DND-41 (cell line): ENCODE data around the gene FCRLA.

Experiments
- ATAC-seq: fragments of 200-7000 bp; cut with Tn5 transposase; 3 replicates; pipeline ENCODE4 v1.9.1; 2021; ENCODE audit warnings: low read depth; ENCODE audit not compliant: insufficient read depth
- DNase-seq: peaks from one replicate; pipeline ENCODE4 v3.0.0-alpha.2; 2020
- H2AFZ ChIP-seq: 2 replicates; pipeline ENCODE4 v1.6.0; 2012; ENCODE audit warnings: low read depth, low read length
- H3K27ac ChIP-seq: 2 replicates; pipeline ENCODE4 v1.5.1; 2012; ENCODE audit warnings: low read length, inconsistent platforms
- H3K27me3 ChIP-seq: fragments of 200-600 bp; sonication (generic); 2 replicates; pipeline ENCODE4 v1.6.0; 2012; ENCODE audit warnings: low read length, mild to moderate bottlenecking, inconsistent platforms; ENCODE audit not compliant: insufficient read depth, poor library complexity
- H3K36me3 ChIP-seq: 2 replicates; pipeline ENCODE4 v1.5.1; 2012; ENCODE audit warnings: low read length, inconsistent platforms; ENCODE audit not compliant: insufficient read depth
- H3K4me1 ChIP-seq: 2 replicates; pipeline ENCODE4 v1.5.1; 2012; ENCODE audit warnings: mild to moderate bottlenecking, low read length; ENCODE audit not compliant: insufficient read depth
- H3K4me2 ChIP-seq: 2 replicates; pipeline ENCODE4 v1.6.0; 2012; ENCODE audit warnings: mild to moderate bottlenecking, moderate library complexity, low read length, inconsistent platforms; ENCODE audit not compliant: insufficient read depth
- H3K4me3 ChIP-seq, 2 experiments: fragments of 200-600 bp in 1 of 2; shearing (Covaris generic) in 1 of 2; 2 replicates each; pipeline ENCODE4 v1.5.1; 2012 to 2016; ENCODE audit warnings: inconsistent platforms in 2 of 2, low read length in 2 of 2, mild to moderate bottlenecking in 2 of 2, low read depth in 1 of 2, moderate library complexity in 1 of 2
- H3K79me2 ChIP-seq: 2 replicates; pipeline ENCODE4 v1.6.0; 2012; ENCODE audit warnings: low read length, inconsistent platforms; ENCODE audit not compliant: insufficient read depth
- H3K9ac ChIP-seq: 2 replicates; pipeline ENCODE4 v1.6.0; 2012; ENCODE audit warnings: low read depth, mild to moderate bottlenecking, inconsistent platforms, low read length, moderate library complexity
- H3K9me3 ChIP-seq: 2 replicates; pipeline ENCODE4 v1.5.1; 2012; ENCODE audit warnings: low read length, moderate library complexity, mild to moderate bottlenecking, inconsistent platforms; ENCODE audit not compliant: insufficient read depth, severe bottlenecking
- H4K20me1 ChIP-seq: 2 replicates; pipeline ENCODE4 v1.6.0; 2012; ENCODE audit warnings: low read length; ENCODE audit not compliant: insufficient read depth
- CTCF ChIP-seq: IDR thresholded peaks from 2 replicates; pipeline ENCODE4 v1.5.1; 2012; ENCODE audit warnings: borderline replicate concordance, low read length, moderate library complexity, mild to moderate bottlenecking; ENCODE audit not compliant: poor library complexity, severe bottlenecking; ENCODE audit errors: extremely low read depth
- EZH2 ChIP-seq: IDR thresholded peaks from 3 replicates; pipeline ENCODE4 v1.6.1; 2012; ENCODE audit warnings: borderline replicate concordance, low read depth, mild to moderate bottlenecking, moderate library complexity, low read length, inconsistent platforms; ENCODE audit not compliant: severe bottlenecking

The FCRLA gene

GRCh38 chr1:161676958-161677689, 29.9 kb upstream of the FCRLA start:
- H3K27ac ChIP-seq, result no peak overlapping the region
- DNase-seq (no peak), ATAC-seq (no peak)
- H3K4me2 ChIP-seq, result no peak overlapping the region
- H3K4me3 ChIP-seq, result no peak overlapping the region
- H3K9me3 ChIP-seq, result no peaks in the 10 kb centered on the region
- no peaks in the 10 kb centered on the region for H4K20me1 ChIP-seq
- no peaks in the 10 kb centered on the region for H3K79me2 ChIP-seq
- TF ChIP-seq EZH2 (no peak), CTCF (no peak)
- H3K9ac ChIP-seq, result no peak overlapping the region
- H3K36me3 ChIP-seq, result no peaks in the 10 kb centered on the region
- H3K4me1 ChIP-seq, result no peaks in the 10 kb centered on the region
- H2AFZ ChIP-seq, result no peak overlapping the region
- H3K27me3 ChIP-seq, result peaks cover 9% of the 10 kb centered on the region

GRCh38 chr1:161678500-161678899, 28.5 kb upstream of the FCRLA start:
- Histone ChIP-seq H3K4me3 (no peak overlapping the region), H2AFZ (no peak overlapping the region), H3K79me2 (no peaks in the 10 kb centered on the region), H3K9me3 (no peaks in the 10 kb centered on the region), H3K27ac (no peak overlapping the region), H3K27me3 (peaks cover 13% of the 10 kb centered on the region), H4K20me1 (no peaks in the 10 kb centered on the region), H3K9ac (no peak overlapping the region), H3K4me2 (no peak overlapping the region), H3K36me3 (no peaks in the 10 kb centered on the region), H3K4me1 (no peaks in the 10 kb centered on the region)
- no peak for ATAC-seq
- DNase-seq, result no peak
- no peak for TF ChIP-seq CTCF
- TF ChIP-seq EZH2, result no peak

- ATAC-seq (no peak), DNase-seq (no peak)
- no peaks in the 10 kb centered on the region for H3K36me3 ChIP-seq
- H3K79me2 ChIP-seq, result no peaks in the 10 kb centered on the region
- H3K4me2 ChIP-seq, result no peak overlapping the region
- no peaks in the 10 kb centered on the region for H3K9me3 ChIP-seq
- peaks cover 11% of the 10 kb centered on the region for H3K27me3 ChIP-seq
- H3K4me3 ChIP-seq, result no peak overlapping the region
- H4K20me1 ChIP-seq, result no peaks in the 10 kb centered on the region
- no peak overlapping the region for H2AFZ ChIP-seq
- H3K27ac ChIP-seq, result no peak overlapping the region
- H3K9ac ChIP-seq, result no peak overlapping the region
- TF ChIP-seq CTCF (no peak), EZH2 (no peak)
- H3K4me1 ChIP-seq, result no peaks in the 10 kb centered on the region
Measured at GRCh38 chr1:161681879-161682278, 25.1 kb upstream of the FCRLA start.

DNA sequence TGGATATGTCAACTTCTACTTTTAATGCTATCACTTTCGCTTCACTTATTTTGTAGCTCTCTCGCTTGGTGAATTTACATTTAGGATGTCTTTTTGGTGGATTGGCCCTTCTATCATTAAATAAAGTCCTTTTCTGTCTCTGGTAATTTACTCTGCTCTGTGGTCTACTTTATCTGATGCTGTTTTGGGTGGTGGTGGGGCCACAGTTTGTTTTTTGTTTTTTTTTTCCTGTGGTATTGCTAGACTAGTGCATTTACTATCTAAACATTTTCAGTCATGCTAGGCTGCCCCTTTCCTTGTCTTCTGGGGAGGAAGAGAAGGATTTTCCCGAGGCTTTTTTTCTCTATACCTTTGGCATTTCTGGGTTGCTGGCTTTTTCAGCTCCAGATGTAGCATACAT, 18.1 kb upstream of the FCRLA start:
- DNase-seq, result no peak
- peaks cover 2% of the 10 kb centered on the region for H3K27me3 ChIP-seq
- no peak for TF ChIP-seq CTCF
- no peak for TF ChIP-seq EZH2

More for the DNA sequence above, 18.1 kb upstream of the FCRLA start:
- Histone ChIP-seq H3K27ac (no peak overlapping the region), H3K4me3 (no peak overlapping the region), H3K9me3 (no peaks in the 10 kb centered on the region), H4K20me1 (no peaks in the 10 kb centered on the region), H3K4me2 (no peak overlapping the region), H3K36me3 (no peaks in the 10 kb centered on the region), H3K9ac (no peak overlapping the region), H3K79me2 (no peaks in the 10 kb centered on the region), H2AFZ (no peak overlapping the region), H3K4me1 (no peaks in the 10 kb centered on the region)
- no peak for ATAC-seq
